ENCODE data around the gene FAM83E.

The FAM83E gene

DNA sequence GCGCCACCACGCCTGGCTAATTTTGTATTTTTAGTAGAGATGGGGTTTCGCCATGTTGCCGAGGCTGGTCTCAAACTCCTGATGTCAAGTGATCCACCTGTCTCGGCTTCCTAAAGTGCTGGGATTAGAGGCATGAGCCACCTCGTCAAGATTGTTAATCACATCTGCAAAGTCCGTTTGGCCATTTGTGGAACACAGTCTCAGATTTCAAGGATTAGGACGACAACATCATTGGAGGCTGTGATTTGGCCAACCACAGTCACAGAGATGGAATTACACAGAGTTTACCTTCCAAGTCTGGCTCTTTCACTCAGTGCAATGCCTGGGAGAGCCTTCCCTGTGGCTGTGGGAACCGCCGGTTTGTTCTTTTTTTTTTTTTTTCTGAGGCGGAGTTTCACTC lies 45.1 kb downstream of the FAM83E start:
- no peak for TF ChIP-seq GATA3 (IDR thresholded peaks at IDR 0.05; ENCODE audit: low read depth, low read length)
- TF ChIP-seq GATA2 (IDR thresholded peaks at IDR 0.05; ENCODE audit: low read depth, low read length), result no peak

DNA sequence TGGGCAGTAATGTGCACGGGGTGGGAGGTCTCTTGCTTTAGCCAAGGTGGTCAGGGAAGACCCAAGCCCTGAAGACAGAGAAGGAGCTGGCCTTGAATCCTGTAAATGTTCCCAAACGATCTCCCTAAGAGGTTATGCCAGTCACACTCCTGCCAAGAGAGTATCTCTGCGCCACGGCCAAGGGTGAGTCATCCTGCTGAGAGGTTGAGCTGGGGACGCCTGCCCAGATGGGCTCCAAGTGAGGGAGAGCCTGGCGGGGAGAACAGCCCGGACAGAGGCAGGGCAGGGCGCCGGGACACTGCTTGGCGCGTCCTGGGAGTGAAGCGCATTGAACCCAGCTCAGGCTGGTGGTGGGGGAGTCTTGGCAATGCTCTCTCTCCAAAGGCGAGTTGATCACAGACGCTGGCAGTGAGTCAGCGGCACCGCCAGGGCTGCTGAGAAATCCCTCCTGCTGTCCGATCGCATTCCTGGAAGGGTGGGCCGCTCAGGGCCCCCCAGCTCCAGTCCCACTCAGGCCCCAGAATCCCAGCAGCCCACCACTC lies 46.5 kb downstream of the FAM83E start:
- no peak for TF ChIP-seq GATA2 (IDR thresholded peaks at IDR 0.05; ENCODE audit: low read depth, low read length)
- no peak for TF ChIP-seq GATA3 (IDR thresholded peaks at IDR 0.05; ENCODE audit: low read depth, low read length)

DNA sequence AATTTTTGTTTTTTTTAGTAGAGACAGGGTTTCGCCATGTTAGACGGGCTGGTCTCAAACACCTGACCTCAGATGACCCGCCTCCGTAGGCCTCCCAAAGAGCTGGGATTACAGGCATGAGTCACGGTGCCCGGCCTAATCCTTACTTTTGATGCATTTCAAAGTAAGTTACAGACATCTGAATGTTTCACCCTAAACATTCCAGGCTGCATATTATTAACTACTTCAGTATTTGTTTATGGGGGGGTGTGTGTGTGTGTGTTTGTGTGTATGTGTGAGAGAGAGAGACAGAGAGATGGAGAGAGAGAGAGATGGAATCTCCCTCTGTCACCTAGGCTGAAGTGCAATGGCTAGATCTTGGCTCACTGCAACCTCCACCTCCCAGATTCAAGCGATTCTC lies 49.8 kb downstream of the FAM83E start:
- TF ChIP-seq GATA3 (IDR thresholded peaks at IDR 0.05; ENCODE audit: low read depth, low read length) (no peak), GATA2 (IDR thresholded peaks at IDR 0.05; ENCODE audit: low read depth, low read length) (no peak)
